HuH-7.5 (cell line): ENCODE data around the gene RBMS2.
A peak's percentile ranks its signal among the peaks of the same experiment; 100 is the strongest.

Experiments used
- DNase-seq: peaks from one replicate; pipeline ENCODE4 v3.0.0; 2011; ENCODE audit warnings: low spot score

Gene RBMS2

GRCh38 chr12:56581418-56582145, 60.0 kb downstream of the RBMS2 start:
- no peak for DNase-seq

DNA sequence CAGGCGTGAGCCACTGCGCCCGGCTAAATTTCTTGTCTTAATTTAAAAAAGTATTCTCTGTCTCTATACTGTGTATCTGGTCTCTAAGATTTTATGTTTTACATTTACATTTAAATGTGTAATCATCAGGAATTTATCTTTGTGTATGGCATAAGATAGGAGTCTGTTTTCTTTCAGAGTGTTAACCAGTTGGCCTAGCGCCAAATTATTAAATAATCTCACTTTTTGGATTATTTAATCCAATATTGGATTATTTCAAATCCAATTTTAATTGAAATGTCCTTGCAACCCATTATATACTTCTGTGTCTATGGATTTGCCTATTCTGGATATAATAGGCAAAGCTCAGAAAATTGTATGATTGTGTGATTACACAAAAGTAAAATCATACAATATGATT, 63.5 kb downstream of the RBMS2 start:
- DNase-seq, result no peak

- DNase-seq, result no peak
Measured at GRCh38 chr12:56589783-56590182, 68.2 kb downstream of the RBMS2 start.

DNA sequence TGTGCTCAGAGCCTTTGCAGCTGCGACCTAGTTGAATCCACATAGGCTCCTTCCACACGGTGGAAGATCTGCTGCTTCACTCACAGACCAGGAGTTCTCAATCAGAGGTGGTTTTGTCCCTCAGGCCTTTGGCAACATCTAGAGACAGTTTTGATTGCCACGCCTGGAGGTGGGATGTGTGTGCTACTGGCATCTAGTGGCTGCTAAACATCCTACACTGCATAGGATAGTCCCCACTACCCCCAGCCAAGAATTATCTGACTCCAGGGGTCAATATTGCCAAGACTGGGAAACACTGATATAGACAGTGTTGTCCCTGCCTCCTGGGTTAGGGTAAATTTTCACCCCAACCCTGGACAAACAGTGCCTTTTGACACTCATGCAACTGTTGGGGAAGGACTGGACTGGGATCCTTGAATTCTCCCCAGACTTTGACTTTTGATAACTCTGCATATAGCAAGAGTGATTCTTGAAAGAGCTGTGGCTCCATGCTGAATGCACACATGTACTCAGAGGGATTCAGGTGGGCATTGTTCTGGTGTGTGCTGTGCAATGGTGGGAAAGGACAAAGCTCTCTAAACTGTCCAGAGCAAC, 68.7 kb downstream of the RBMS2 start:
- peak; percentile 37 for DNase-seq

- no peak for DNase-seq
Measured at GRCh38 chr12:56591126-56591525, 69.5 kb downstream of the RBMS2 start.

DNA sequence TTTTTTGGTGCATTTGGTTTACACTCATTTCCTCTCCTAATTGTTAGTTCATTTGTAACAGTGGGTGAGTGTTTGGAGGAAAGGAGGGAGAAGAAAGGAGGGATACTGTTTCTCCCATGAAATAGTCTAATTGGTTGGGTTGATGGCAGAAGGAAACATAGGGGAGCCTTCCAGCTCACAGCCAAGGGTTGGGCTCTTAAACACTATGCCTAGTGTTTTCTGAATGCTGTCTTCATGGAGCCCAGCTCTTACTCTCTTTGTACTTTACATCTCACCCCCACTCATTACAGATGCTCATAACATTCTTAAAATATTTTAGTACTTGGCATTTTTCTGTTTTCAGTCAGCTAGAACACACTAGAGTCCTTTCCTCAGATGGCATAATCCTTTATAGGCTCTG, 70.3 kb downstream of the RBMS2 start:
- DNase-seq, result no peak

GRCh38 chr12:56593909-56594621, 72.4 kb downstream of the RBMS2 start:
- DNase-seq, result peak; percentile 69

- DNase-seq, result no peak
Measured at GRCh38 chr12:56596815-56597214, 75.2 kb downstream of the RBMS2 start.

- no peak for DNase-seq
Measured at GRCh38 chr12:56599041-56599440, 77.4 kb downstream of the RBMS2 start.

GRCh38 chr12:56599797-56600196, 78.2 kb downstream of the RBMS2 start:
- DNase-seq, result no peak

GRCh38 chr12:56600753-56601152, 79.1 kb downstream of the RBMS2 start:
- no peak for DNase-seq

GRCh38 chr12:56601503-56601902, 79.9 kb downstream of the RBMS2 start:
- peak; percentile 50 for DNase-seq

DNA sequence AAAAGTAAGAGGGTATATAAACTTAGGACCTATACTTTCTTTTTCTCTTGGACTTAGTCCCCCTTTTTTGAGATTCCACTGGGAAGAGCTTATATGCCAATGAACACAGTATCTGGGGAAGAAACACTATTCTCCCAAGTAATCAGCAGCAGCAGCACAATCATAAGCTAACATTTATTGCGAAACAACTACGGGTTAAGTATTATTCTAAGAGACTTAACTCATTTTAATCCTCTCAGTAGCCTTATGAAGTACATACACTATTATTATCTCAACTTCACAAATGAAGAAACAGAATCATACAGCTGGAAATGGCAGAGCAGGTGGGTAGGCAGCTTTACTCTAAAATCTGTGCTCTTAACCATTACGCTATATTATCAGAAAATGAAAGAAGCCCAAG, 80.6 kb downstream of the RBMS2 start:
- DNase-seq, result no peak

GRCh38 chr12:56604355-56604754, 82.7 kb downstream of the RBMS2 start:
- DNase-seq, result no peak

DNA sequence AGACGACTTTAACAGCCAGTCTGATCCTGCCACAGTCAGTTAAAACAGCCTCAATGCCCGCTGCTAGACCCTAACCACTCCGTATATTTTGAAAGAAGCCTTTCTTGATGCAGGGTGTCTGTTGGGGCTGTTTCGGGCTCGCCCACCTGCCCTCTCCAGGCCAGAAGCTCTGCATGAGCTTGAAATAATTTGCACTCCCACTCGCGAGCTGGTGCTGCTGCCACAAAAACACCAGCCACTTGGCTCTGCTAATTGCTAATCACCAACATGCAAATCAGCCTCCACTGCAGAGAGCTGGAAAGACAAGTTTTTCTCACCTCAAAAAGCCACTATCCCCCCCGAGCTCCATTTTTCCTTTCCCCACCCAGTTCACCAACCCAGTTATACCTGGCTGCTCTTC, 93.0 kb downstream of the RBMS2 start:
- no peak for DNase-seq

DNA sequence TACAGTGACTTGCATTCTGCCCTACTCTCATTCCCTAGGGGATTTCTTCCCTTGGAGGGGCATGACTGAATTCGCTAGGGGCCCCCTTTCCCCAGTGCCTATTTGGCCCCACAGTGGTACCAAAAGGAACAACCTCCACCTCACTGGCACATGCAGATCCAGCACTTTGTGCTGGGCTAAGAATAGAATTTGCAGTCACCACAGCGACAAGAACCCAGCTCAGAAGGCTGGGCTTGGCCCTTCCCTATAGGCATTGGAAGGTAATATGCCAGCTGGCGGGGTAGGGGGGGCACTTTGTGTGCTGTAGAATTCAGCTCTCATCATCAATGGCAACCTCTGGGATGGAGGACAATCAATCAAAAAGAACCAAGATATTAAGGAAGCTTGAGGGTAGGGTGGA, 94.6 kb downstream of the RBMS2 start:
- no peak for DNase-seq

DNA sequence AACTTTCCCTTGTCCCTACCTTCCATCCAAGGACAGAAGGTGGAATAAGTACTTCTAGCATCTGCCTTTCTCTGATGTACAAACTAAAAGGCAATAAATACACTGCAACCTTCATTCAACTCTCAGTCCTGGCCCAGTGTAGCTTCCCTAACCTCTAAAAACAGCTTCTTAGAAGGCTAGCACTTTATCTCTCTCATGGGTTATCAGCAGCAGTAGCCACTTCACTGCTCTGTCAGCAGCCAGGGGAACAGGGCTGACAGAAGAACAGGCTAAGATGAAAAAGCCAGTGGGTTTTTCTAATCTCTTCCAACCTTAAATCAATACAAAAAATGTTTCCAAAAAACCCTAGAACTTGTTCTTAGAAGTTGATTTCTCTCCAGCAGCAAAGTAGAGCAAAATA, 95.3 kb downstream of the RBMS2 start:
- no peak for DNase-seq

DNA sequence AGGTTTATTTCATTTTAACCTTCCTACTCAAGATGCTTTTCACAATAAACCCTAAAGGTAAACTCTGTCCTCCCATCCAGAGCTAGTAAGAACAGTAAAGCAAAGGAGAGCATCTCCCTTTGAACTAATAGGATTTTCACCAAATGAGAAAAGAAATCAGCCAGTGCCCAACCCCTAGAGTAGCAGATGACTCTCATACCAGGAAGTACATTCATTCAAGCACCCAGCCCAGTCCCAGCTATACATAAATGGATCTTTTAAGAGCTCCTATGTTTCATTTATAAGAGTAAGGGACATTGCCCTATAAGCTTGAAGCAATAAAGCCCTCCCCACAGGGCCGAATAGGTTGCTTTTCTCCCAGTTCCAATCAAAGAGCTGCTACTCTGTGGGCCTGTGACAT, 100.9 kb downstream of the RBMS2 start:
- DNase-seq, result no peak

- no peak for DNase-seq
Measured at GRCh38 chr12:56626701-56627100, 105.1 kb downstream of the RBMS2 start.

DNA sequence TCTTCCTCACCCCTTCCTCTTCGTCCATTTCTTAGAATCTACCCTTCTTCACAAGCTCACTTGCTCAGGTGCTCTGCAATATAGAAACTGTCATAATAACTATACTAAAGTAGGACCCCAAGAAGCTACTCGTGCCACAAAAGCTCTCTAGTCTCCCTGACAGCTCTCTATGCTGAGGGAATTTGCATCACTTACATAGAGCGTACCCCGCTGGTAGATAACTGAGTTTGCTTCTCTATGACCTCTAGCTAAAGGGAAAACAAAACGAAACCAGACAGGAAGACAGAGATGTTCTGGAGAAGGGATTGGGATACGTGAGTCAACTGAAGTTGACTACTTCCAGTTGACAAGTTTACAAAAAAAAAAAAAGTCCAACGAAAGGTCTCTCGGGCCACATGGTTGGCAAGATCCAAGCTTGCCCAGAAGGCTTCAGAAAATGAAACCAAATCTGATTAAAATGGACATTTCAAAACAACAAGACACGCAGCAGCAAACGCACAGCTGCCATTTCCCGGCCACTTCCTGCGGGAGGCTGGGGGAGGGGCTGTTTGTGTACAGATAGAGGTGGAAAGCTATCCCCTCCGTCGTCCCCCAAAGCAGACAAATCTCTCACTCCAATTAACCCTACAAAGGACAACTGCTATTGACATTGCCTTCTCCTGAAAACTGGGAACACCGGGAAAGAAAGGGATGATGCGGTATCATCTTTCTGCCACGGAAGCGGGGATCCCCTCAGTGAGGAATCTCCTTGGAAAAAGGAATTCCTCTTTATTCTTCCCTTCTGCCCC, 107.2 kb downstream of the RBMS2 start:
- peak; percentile 51 for DNase-seq

- peak; percentile 57 for DNase-seq
Measured at GRCh38 chr12:56629459-56630179, 108.0 kb downstream of the RBMS2 start.

DNA sequence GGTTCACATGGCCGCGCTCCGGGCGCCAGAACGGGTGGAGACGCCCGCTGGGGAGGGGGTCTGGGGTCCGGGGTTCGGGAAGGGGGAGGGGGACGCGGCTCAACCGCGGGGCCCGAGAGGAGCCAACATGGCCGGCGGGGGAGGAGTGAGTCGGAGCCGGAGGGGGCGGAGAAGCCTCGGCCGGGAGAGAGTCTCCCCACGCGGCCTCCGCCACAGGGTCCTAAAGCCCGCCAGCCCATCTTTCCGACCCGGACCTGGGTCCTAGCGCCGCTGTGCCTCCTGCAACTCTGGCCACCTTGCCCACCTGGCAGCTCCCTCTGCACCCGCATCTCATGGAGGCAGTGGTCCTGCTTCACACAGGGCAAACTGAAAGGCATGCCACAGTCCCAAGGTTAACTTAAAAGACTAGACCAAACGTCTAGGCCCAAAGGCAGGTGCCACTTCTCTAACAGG, 108.6 kb downstream of the RBMS2 start, which contains the start of gene BAZ2A:
TSS of gene BAZ2A (minus strand) at position 147 of the 453 bp plus-strand sequence. CDS start 12,796 bp downstream, outside the sequence.
- DNase-seq, result peak; percentile 98
